K562 (cell line): ENCODE data around the gene CERS2. TPM values are rescaled to one million over a fixed set of nuclear protein-coding genes. Genes with fewer than 3 reads are reported as not detected.
A peak's percentile ranks its signal among the peaks of the same experiment; 100 is the strongest.

Source experiments
- CBFB ChIP-seq: sonication (generic); formaldehyde crosslinking; IDR thresholded peaks from 2 replicates; pipeline ENCODE4 v1.4.0; 2020; ENCODE audit warnings: mild to moderate bottlenecking, missing genetic modification reagents
- CTBP1 ChIP-seq: fragments of 450-650 bp; IDR thresholded peaks from 2 replicates; pipeline ENCODE4 v1.6.1; 2016; ENCODE audit warnings: borderline replicate concordance
- DDX20 ChIP-seq: fragments of 450-650 bp; IDR thresholded peaks from 2 replicates; pipeline ENCODE4 v1.6.1; 2016; ENCODE audit warnings: missing genetic modification characterization, low read depth, mild to moderate bottlenecking, missing compliant biosample characterization, moderate library complexity
- ETV5 ChIP-seq: sonication (generic); formaldehyde crosslinking; IDR thresholded peaks from 2 replicates; pipeline ENCODE4 v1.4.0; 2020; ENCODE audit warnings: low read depth, mild to moderate bottlenecking, missing genetic modification reagents
- FOXA3 ChIP-seq, 2 experiments: fragments of 450-650 bp in 1 of 2; sonication (generic) in 1 of 2; formaldehyde crosslinking; IDR thresholded peaks in 1 of 2; conservative IDR thresholded peaks in 1 of 2; 2 replicates each; pipeline versions ENCODE4 v1.4.0 to v1.8.0; 2020 to 2022; ENCODE audit warnings: mild to moderate bottlenecking in 2 of 2, missing genetic modification reagents in 1 of 2
- FOXK1 ChIP-seq: sonication (generic); formaldehyde crosslinking; IDR thresholded peaks from 2 replicates; pipeline ENCODE4 v1.8.0; 2022; ENCODE audit warnings: missing genetic modification reagents, mild to moderate bottlenecking, borderline replicate concordance
- FUS ChIP-seq: fragments of 200-400 bp; formaldehyde crosslinking; optimal IDR thresholded peaks from 2 replicates; pipeline ENCODE3; 2017; ENCODE audit warnings: low read depth, low read length
- GATAD2B ChIP-seq: fragments of 450-650 bp; IDR thresholded peaks from 2 replicates; pipeline ENCODE4 v1.6.1; 2017; ENCODE audit warnings: mild to moderate bottlenecking, borderline replicate concordance
- ILK ChIP-seq: fragments of 450-650 bp; IDR thresholded peaks from 2 replicates; pipeline ENCODE4 v1.6.1; 2016; ENCODE audit warnings: missing genetic modification characterization, low read depth, mild to moderate bottlenecking, missing compliant biosample characterization, moderate library complexity, borderline replicate concordance
- MTA1 ChIP-seq: fragments of 450-650 bp; IDR thresholded peaks from 2 replicates; pipeline ENCODE4 v1.6.1; 2017; ENCODE audit warnings: borderline replicate concordance
- PHB2 ChIP-seq: fragments of 450-650 bp; IDR thresholded peaks from 2 replicates; pipeline ENCODE4 v1.6.1; 2017; ENCODE audit warnings: low read depth
- SREBF2 ChIP-seq: sonication (generic); formaldehyde crosslinking; IDR thresholded peaks from 2 replicates; pipeline ENCODE4 v1.4.0; 2020; ENCODE audit warnings: mild to moderate bottlenecking, missing genetic modification reagents
- SRSF1 ChIP-seq: fragments of 200-400 bp; formaldehyde crosslinking; IDR thresholded peaks from 2 replicates; pipeline ENCODE4 v1.6.1; 2017; ENCODE audit warnings: mild to moderate bottlenecking, low read depth, low read length, moderate library complexity
- SRSF9 ChIP-seq: fragments of 200-400 bp; formaldehyde crosslinking; IDR thresholded peaks from 2 replicates; pipeline ENCODE4 v1.6.1; 2017; ENCODE audit warnings: low read depth, low read length, borderline replicate concordance
- TAL1 ChIP-seq: fragments of 450-650 bp; IDR thresholded peaks from 2 replicates; pipeline ENCODE4 v1.6.1; 2016; ENCODE audit warnings: mild to moderate bottlenecking
- TFE3 ChIP-seq: fragments of 450-650 bp; formaldehyde crosslinking; IDR thresholded peaks from 2 replicates; pipeline ENCODE4 v1.4.0; 2020; ENCODE audit warnings: mild to moderate bottlenecking, mixed read lengths
- TRIM25 ChIP-seq: fragments of 450-650 bp; IDR thresholded peaks from 2 replicates; pipeline ENCODE4 v1.7.0; 2016; ENCODE audit warnings: borderline replicate concordance
- YBX1 ChIP-seq: fragments of 450-650 bp; IDR thresholded peaks from 2 replicates; pipeline ENCODE4 v1.7.1; 2016; ENCODE audit warnings: mild to moderate bottlenecking
- ZFX ChIP-seq: sonication (generic); formaldehyde crosslinking; IDR thresholded peaks from 2 replicates; pipeline ENCODE4 v1.8.0; 2022; ENCODE audit warnings: mild to moderate bottlenecking, missing genetic modification reagents, moderate library complexity
- ZNF431 ChIP-seq: sonication (generic); formaldehyde crosslinking; IDR thresholded peaks from 2 replicates; pipeline ENCODE4 v1.8.0; 2022; ENCODE audit warnings: mild to moderate bottlenecking, missing genetic modification reagents
- ZNF75A ChIP-seq: fragments of 450-650 bp; formaldehyde crosslinking; IDR thresholded peaks from 2 replicates; pipeline ENCODE4 v1.4.0; 2020; ENCODE audit warnings: mild to moderate bottlenecking
- polyA plus RNA-seq, 8 experiments: library from polyadenylated mRNA; depleted of rRNA in 4 of 8; stranded (reverse) in 5 of 8; unstranded in 3 of 8; fragments of >200 nt; fragmentation: Nextera tagmentation in 2 of 8; fragmentation: Illumina TruSeq in 1 of 8; extraction: Ambion mirVana in 2 of 8; extraction: Trizol in 1 of 8; gene quantifications; 2 replicates each; pipeline versions ENCODE4 v1.2.1 to v1.2.3, GENCODE V29; 2011 to 2014; ENCODE audit warnings: inconsistent platforms in 1 of 8, missing spikeins in 1 of 8
- total RNA-seq, 7 experiments: library from RNA; depleted of rRNA in 6 of 7; stranded (reverse); fragments of >200 nt in 6 of 7; fragmentation: Illumina TruSeq in 2 of 7; extraction: Trizol in 2 of 7; gene quantifications; 2 replicates each; pipeline versions ENCODE4 v1.2.1 to v1.2.3, GENCODE V29; 2011 to 2021; ENCODE audit warnings: low replicate concordance in 1 of 7
- TF ChIP-seq, protein P1 (sequence below): fragments of 250-450 bp; sonication (Bioruptor Pico); IDR thresholded peaks from 2 replicates; pipeline ENCODE4 v1.5.0; 2022; ENCODE audit warnings: mild to moderate bottlenecking

Gene CERS2
- total and polyA plus RNA-seq, 9 of the 15 experiments (the other 6 are each of a cell fraction or from before 2014, with no cell fraction given) = 23.4 to 295 (median 132) TPM

GRCh38 chr1:151008244-151009205 is 33.9 kb upstream of the CERS2 start, which contains the start of gene PRUNE1 (continued):
- TF ChIP-seq YBX1 (no peak), TFE3 (no peak), ZNF75A (no peak), ZFX (peak; percentile 71), SRSF1 (no peak), TAL1 (no peak), SRSF9 (no peak), GATAD2B (no peak), ZNF431 (CRISPR knock-in tag) (no peak), DDX20 (tag) (no peak), MTA1 (no peak), CTBP1 (peak; percentile 53; the same call in 1 of the 2 replicates), FOXK1 (CRISPR knock-in tag) (no peak; the same call in 1 of the 2 replicates), ETV5 (no peak; the same call in 1 of the 2 replicates), FUS (no peak), ILK (tag) (no peak), PHB2 (0 out of 2 replicates have a peak, but pooled peaks have one; percentile 46), SREBF2 (CRISPR knock-in tag) (no peak), TRIM25 (0 out of 2 replicates have a peak, but pooled peaks have one; percentile 77), FOXA3 (CRISPR knock-in tag; conservative IDR thresholded peaks at IDR 0.05 in 1 of 2, IDR thresholded peaks at IDR 0.05 in 1 of 2) (0 out of 4 replicates have a peak, but pooled peaks of 1 of the 2 experiments have one; percentile 30), CBFB (CRISPR knock-in tag) (no peak; the same call in 1 of the 2 replicates)
- TF ChIP-seq, protein P1, sequence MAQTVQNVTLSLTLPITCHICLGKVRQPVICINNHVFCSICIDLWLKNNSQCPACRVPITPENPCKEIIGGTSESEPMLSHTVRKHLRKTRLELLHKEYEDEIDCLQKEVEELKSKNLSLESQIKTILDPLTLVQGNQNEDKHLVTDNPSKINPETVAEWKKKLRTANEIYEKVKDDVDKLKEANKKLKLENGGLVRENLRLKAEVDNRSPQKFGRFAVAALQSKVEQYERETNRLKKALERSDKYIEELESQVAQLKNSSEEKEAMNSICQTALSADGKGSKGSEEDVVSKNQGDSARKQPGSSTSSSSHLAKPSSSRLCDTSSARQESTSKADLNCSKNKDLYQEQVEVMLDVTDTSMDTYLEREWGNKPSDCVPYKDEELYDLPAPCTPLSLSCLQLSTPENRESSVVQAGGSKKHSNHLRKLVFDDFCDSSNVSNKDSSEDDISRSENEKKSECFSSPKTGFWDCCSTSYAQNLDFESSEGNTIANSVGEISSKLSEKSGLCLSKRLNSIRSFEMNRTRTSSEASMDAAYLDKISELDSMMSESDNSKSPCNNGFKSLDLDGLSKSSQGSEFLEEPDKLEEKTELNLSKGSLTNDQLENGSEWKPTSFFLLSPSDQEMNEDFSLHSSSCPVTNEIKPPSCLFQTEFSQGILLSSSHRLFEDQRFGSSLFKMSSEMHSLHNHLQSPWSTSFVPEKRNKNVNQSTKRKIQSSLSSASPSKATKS (CRISPR knock-in tag) = no peak
